IMR-90 (cell line): ENCODE results near the gene GFAP. TPM values are rescaled to one million over a fixed set of nuclear protein-coding genes. Genes with fewer than 3 reads are reported as not detected.

Experiments
- ATAC-seq: fragments of 200-7000 bp; cut with Tn5 transposase; 2 replicates; pipeline ENCODE4 v1.9.1; 2020; ENCODE audit warnings: low read depth, mild to moderate bottlenecking, moderate library complexity
- BruUV-seq: library from RNA; stranded (reverse); fragments of 400-500 nt; replicated peaks from 2 replicates; lab custom pipeline; 2021; lab: Mats Ljungman, UMichigan
- CTCF ChIA-PET: fragments of 300-600 bp; formaldehyde crosslinking; extraction: SDS; loops from one replicate; lab custom pipeline; 2021; ENCODE audit warnings: antibody characterized with exemption; lab: Yijun Ruan, JAX
- POLR2A ChIA-PET: fragments of 300-600 bp; sonication (Branson Sonifier 250); formaldehyde crosslinking; loops from one replicate; lab custom pipeline; 2022; ENCODE audit warnings: antibody characterized with exemption; ENCODE audit not compliant: unreplicated experiment; lab: Charles Lee
- DNase-seq: peaks from one replicate; pipeline ENCODE4 v3.0.0; 2013
- H2AFZ ChIP-seq: replicated peaks from 2 replicates; pipeline ENCODE3; 2013; ENCODE audit warnings: low read length, mild to moderate bottlenecking; ENCODE audit not compliant: poor library complexity
- H2AK5ac ChIP-seq: 2 replicates; pipeline ENCODE4 v1.6.1; 2013; ENCODE audit warnings: low read depth, low read length, inconsistent platforms
- H2AK9ac ChIP-seq: replicated peaks from 2 replicates; pipeline ENCODE3; 2013; ENCODE audit warnings: mild to moderate bottlenecking, low read depth, low read length, moderate library complexity; ENCODE audit not compliant: poor library complexity
- H2BK120ac ChIP-seq: 2 replicates; pipeline ENCODE4 v1.6.1; 2013; ENCODE audit warnings: low read depth, low read length, inconsistent platforms
- H2BK15ac ChIP-seq: 3 replicates; pipeline ENCODE4 v1.6.1; 2013; ENCODE audit warnings: low read depth, low read length, inconsistent platforms
- H2BK20ac ChIP-seq: 2 replicates; pipeline ENCODE4 v1.6.1; 2013; ENCODE audit warnings: low read depth, mild to moderate bottlenecking, inconsistent platforms, low read length, moderate library complexity
- H2BK5ac ChIP-seq: 2 replicates; pipeline ENCODE4 v1.6.1; 2013; ENCODE audit warnings: mild to moderate bottlenecking, low read depth, low read length, inconsistent platforms; ENCODE audit not compliant: poor library complexity, severe bottlenecking
- H3K14ac ChIP-seq: replicated peaks from 2 replicates; pipeline ENCODE4 v1.6.1; 2013; ENCODE audit warnings: low read depth, low read length, inconsistent platforms
- H3K18ac ChIP-seq: 2 replicates; pipeline ENCODE4 v1.6.1; 2013; ENCODE audit warnings: low read depth, low read length, control low read depth
- H3K23ac ChIP-seq: 2 replicates; pipeline ENCODE4 v1.6.1; 2013; ENCODE audit warnings: low read depth, low read length, inconsistent platforms
- H3K27ac ChIP-seq: 2 replicates; pipeline ENCODE4 v1.5.1; 2013; ENCODE audit warnings: mild to moderate bottlenecking, control low read depth, low read length; ENCODE audit not compliant: insufficient read depth
- H3K27me3 ChIP-seq: 2 replicates; pipeline ENCODE4 v1.6.1; 2013; ENCODE audit warnings: low read length; ENCODE audit not compliant: control insufficient read depth, insufficient read depth
- H3K36me3 ChIP-seq: 2 replicates; pipeline ENCODE4 v1.6.1; 2013; ENCODE audit warnings: low read length, mixed read lengths; ENCODE audit not compliant: control insufficient read depth, insufficient read depth
- H3K4ac ChIP-seq: 2 replicates; pipeline ENCODE4 v1.6.1; 2013; ENCODE audit warnings: low read depth, low read length, inconsistent platforms
- H3K4me1 ChIP-seq: 2 replicates; pipeline ENCODE4 v1.6.1; 2013; ENCODE audit warnings: low read length, mixed read lengths; ENCODE audit not compliant: control insufficient read depth, insufficient read depth
- H3K4me2 ChIP-seq: 2 replicates; pipeline ENCODE4 v1.6.1; 2013; ENCODE audit warnings: low read depth, mild to moderate bottlenecking, control low read depth, low read length, moderate library complexity
- H3K4me3 ChIP-seq: 2 replicates; pipeline ENCODE4 v1.5.1; 2013; ENCODE audit warnings: low read depth, mild to moderate bottlenecking, control low read depth, low read length, moderate library complexity; ENCODE audit not compliant: insufficient read depth
- H3K56ac ChIP-seq: 2 replicates; pipeline ENCODE4 v1.6.1; 2013; ENCODE audit warnings: low read length, inconsistent platforms; ENCODE audit not compliant: insufficient read depth; ENCODE audit errors: extremely low read depth
- H3K79me1 ChIP-seq, 2 experiments: 2 replicates each; pipeline ENCODE4 v1.6.1; 2013; ENCODE audit warnings: low read length in 2 of 2, inconsistent platforms in 1 of 2, low read depth in 1 of 2
- H3K9ac ChIP-seq: 2 replicates; pipeline ENCODE4 v1.6.1; 2013; ENCODE audit warnings: low read depth, low read length, control low read depth
- H3K9me1 ChIP-seq: 2 replicates; pipeline ENCODE4 v1.6.1; 2013; ENCODE audit warnings: low read length, inconsistent platforms; ENCODE audit not compliant: insufficient read depth
- H3K9me3 ChIP-seq: 2 replicates; pipeline ENCODE4 v1.6.1; 2013; ENCODE audit warnings: low read length; ENCODE audit not compliant: control insufficient read depth, insufficient read depth
- H4K20me1 ChIP-seq: 2 replicates; pipeline ENCODE4 v1.6.1; 2013; ENCODE audit warnings: low read length, inconsistent platforms; ENCODE audit not compliant: insufficient read depth
- H4K5ac ChIP-seq: 2 replicates; pipeline ENCODE4 v1.6.1; 2013; ENCODE audit warnings: mild to moderate bottlenecking, low read depth, low read length, control low read depth
- H4K8ac ChIP-seq, 2 experiments: 2 replicates each; pipeline ENCODE4 v1.6.1; 2013; ENCODE audit warnings: low read depth in 2 of 2, low read length in 2 of 2, control low read depth in 1 of 2, inconsistent platforms in 1 of 2
- H4K91ac ChIP-seq: 2 replicates; pipeline ENCODE4 v1.6.1; 2013; ENCODE audit warnings: low read depth, low read length, inconsistent platforms; ENCODE audit not compliant: insufficient read depth
- CEBPB ChIP-seq: IDR thresholded peaks from 2 replicates; pipeline ENCODE4 v1.6.1; 2012; ENCODE audit warnings: low read depth, low read length, improper control_type of control experiment
- CHD1 ChIP-seq: IDR thresholded peaks from 2 replicates; pipeline ENCODE4 v1.6.1; 2012; ENCODE audit warnings: low read depth, low read length, improper control_type of control experiment
- CTCF ChIP-seq: conservative IDR thresholded peaks from 2 replicates; pipeline ENCODE4 v1.5.1; 2012; ENCODE audit warnings: mild to moderate bottlenecking, low read depth, low read length, improper control_type of control experiment
- ELK1 ChIP-seq: fragments of 150-350 bp; IDR thresholded peaks from 2 replicates; pipeline ENCODE4 v1.6.1; 2016; ENCODE audit warnings: low read depth, mild to moderate bottlenecking, low read length, moderate library complexity, borderline replicate concordance
- MAZ ChIP-seq: IDR thresholded peaks from 2 replicates; pipeline ENCODE4 v1.6.1; 2012; ENCODE audit warnings: low read depth, mild to moderate bottlenecking, low read length, improper control_type of control experiment, moderate library complexity, borderline replicate concordance
- MXI1 ChIP-seq: IDR thresholded peaks from 2 replicates; pipeline ENCODE4 v1.6.1; 2012; ENCODE audit warnings: low read depth, mild to moderate bottlenecking, low read length, moderate library complexity, borderline replicate concordance
- NFE2L2 ChIP-seq: fragments of 150-350 bp; IDR thresholded peaks from 2 replicates; pipeline ENCODE4 v1.6.1; 2016; ENCODE audit warnings: low read depth, mild to moderate bottlenecking, low read length
- POLR2A ChIP-seq: IDR thresholded peaks from 2 replicates; pipeline ENCODE4 v1.6.1; 2012; ENCODE audit warnings: mild to moderate bottlenecking, low read depth, low read length
- RAD21 ChIP-seq: IDR thresholded peaks from 2 replicates; pipeline ENCODE4 v1.6.1; 2012; ENCODE audit warnings: low read length, improper control_type of control experiment
- RCOR1 ChIP-seq: IDR thresholded peaks from 2 replicates; pipeline ENCODE4 v1.6.1; 2012; ENCODE audit warnings: mild to moderate bottlenecking, low read length, improper control_type of control experiment; ENCODE audit not compliant: insufficient replicate concordance
- SMC3 ChIP-seq: fragments of 150-350 bp; IDR thresholded peaks from 2 replicates; pipeline ENCODE4 v1.6.1; 2016; ENCODE audit warnings: low read depth, mild to moderate bottlenecking, antibody characterized with exemption, low read length, moderate library complexity
- USF2 ChIP-seq: fragments of 150-350 bp; IDR thresholded peaks from 2 replicates; pipeline ENCODE4 v1.6.1; 2017; ENCODE audit warnings: mild to moderate bottlenecking, antibody characterized with exemption, low read length, low read depth
- WGBS, 2 experiments: methylation state at CpG; one replicate each; pipeline versions ENCODE4 v1.1.5 to v1.1.7; 2013; ENCODE audit warnings: missing lambda C conversion rate in 2 of 2; ENCODE audit not compliant: insufficient read length in 1 of 2; ENCODE audit errors: extremely low coverage in 2 of 2; 5-methylcytosine and 5-hydroxymethylcytosine counted together
- dilution Hi-C: fragments of 300-500 bp; cut with HindIII; formaldehyde crosslinking; loops from one replicate; pipeline ENCODE4 v1.14.3; 2018; ENCODE audit warnings: low sequenced_read_pairs; ENCODE audit not compliant: unreplicated experiment
- in situ Hi-C: fragments of 300-500 bp; cut with MboI; formaldehyde crosslinking; loops from 3 replicates; pipeline ENCODE4 v1.14.3; 2019; ENCODE audit warnings: low sequenced_read_pairs, inconsistent platforms, mixed read lengths
- intact Hi-C: fragments of 100-400 bp; cut with micrococcal nuclease; formaldehyde crosslinking; loops from 2 replicates; pipeline ENCODE4 v1.10.0; 2022
- polyA plus RNA-seq, 3 experiments: library from polyadenylated mRNA; depleted of rRNA; stranded (reverse); fragments of >200 nt; gene quantifications; 2 replicates each; pipeline ENCODE4 v1.2.3, GENCODE V29; 2012; ENCODE audit warnings: low replicate concordance in 1 of 3
- total RNA-seq: library from RNA; depleted of rRNA; stranded (reverse); fragments of >200 nt; gene quantifications from 2 replicates; pipeline ENCODE4 v1.2.3, GENCODE V29; 2012

GFAP gene
- total and polyA plus RNA-seq, 2 of the 4 experiments (the other 2 are of a cell fraction) = 0.18 to 0.19 TPM

GRCh38 chr17:44887971-44888954 lies 27.0 kb downstream of the GFAP start (continued):
- TF ChIP-seq MAZ (no peak), NFE2L2 (no peak)

GRCh38 chr17:44887016-44887415 lies 28.3 kb downstream of the GFAP start:
- peaks cover 15 to 43% of the 10 kb centered on the region in 2 experiments for H3K79me1 ChIP-seq
- no peak overlapping the region for H2BK20ac ChIP-seq
- no peak overlapping the region for H3K23ac ChIP-seq
- POLR2A ChIA-PET = no interaction called here
- H3K27me3 ChIP-seq = no peaks in the 10 kb centered on the region
- no TSS peak for BruUV-seq
- H2AK5ac ChIP-seq = no peak overlapping the region
- no peak overlapping the region for H2AFZ ChIP-seq
- dilution Hi-C loops = no loop called here
- H3K56ac ChIP-seq = no peak overlapping the region
- no peak overlapping the region for H2BK5ac ChIP-seq
- no peak overlapping the region for H4K91ac ChIP-seq
- no peak overlapping the region for H2BK120ac ChIP-seq
- no peak overlapping the region for H2AK9ac ChIP-seq
- intact Hi-C loops = no loop called here
- no peak overlapping the region for H3K4ac ChIP-seq
- no peaks in the 10 kb centered on the region for H3K4me1 ChIP-seq
- no peak for TF ChIP-seq MXI1
- no peak for TF ChIP-seq RCOR1
- TF ChIP-seq CTCF = no peak
- no peak for TF ChIP-seq ELK1
- TF ChIP-seq CEBPB = no peak
- TF ChIP-seq RAD21 = no peak
- no peak for TF ChIP-seq USF2
- TF ChIP-seq SMC3 = no peak
- TF ChIP-seq POLR2A = no peak
- no peak for TF ChIP-seq CHD1
- no peak overlapping the region for H3K18ac ChIP-seq
- H3K9ac ChIP-seq = no peak overlapping the region
- no peak overlapping the region for H2BK15ac ChIP-seq
- no peak overlapping the region for H3K14ac ChIP-seq
- H4K5ac ChIP-seq = no peak overlapping the region
- H3K27ac ChIP-seq = no peak overlapping the region
- ATAC-seq (no peak), DNase-seq (no peak)
- CTCF ChIA-PET = no interaction called here
- H3K36me3 ChIP-seq = peaks cover 34% of the 10 kb centered on the region
- no CpG with 5 or more reads among the region's 1 CpG for WGBS, 2 experiments
- H3K4me2 ChIP-seq = no peak overlapping the region
- H4K20me1 ChIP-seq = peaks cover 28% of the 10 kb centered on the region
- in situ Hi-C loops = no loop called here
- no peaks in the 10 kb centered on the region for H3K9me3 ChIP-seq
- no peak overlapping the region for H4K8ac ChIP-seq
- H3K9me1 ChIP-seq = peaks cover 11% of the 10 kb centered on the region
- H3K4me3 ChIP-seq = no peak overlapping the region
